NCI-H446 treated with DMSO at 0.1 percent for 48 hours (cell line): ENCODE measurements around the gene S100A7.
"Not testable (repeated sequence)": the region's sequence is repeated elsewhere in the genome, so short reads cannot be mapped to it uniquely, and the experiment has no call there.

Source experiments
- DNase-seq: peaks from one replicate; lab custom pipeline; 2025; lab: John Stamatoyannopoulos, UW

Gene S100A7

GRCh38 chr1:153476491-153477093 is 16.1 kb upstream of the S100A7 start:
- DNase-seq, result no peak

GRCh38 chr1:153475282-153475681 is 14.8 kb upstream of the S100A7 start:
- no peak for DNase-seq

- no peak for DNase-seq
Observed at GRCh38 chr1:153474347-153474746, 13.9 kb upstream of the S100A7 start.

- no peak for DNase-seq
Observed at GRCh38 chr1:153470707-153471106, 10.3 kb upstream of the S100A7 start.

- no peak for DNase-seq
Observed at GRCh38 chr1:153466908-153467307, 6.5 kb upstream of the S100A7 start.

- no peak for DNase-seq
Observed at GRCh38 chr1:153465811-153466636, 5.6 kb upstream of the S100A7 start.

- DNase-seq, result not testable (repeated sequence)
Observed at GRCh38 chr1:153462741-153463140, 2.3 kb upstream of the S100A7 start.

GRCh38 chr1:153459655-153460054 is 796 bp downstream of the S100A7 start:
- no peak for DNase-seq

- no peak for DNase-seq
Observed at GRCh38 chr1:153456396-153456795, 4.1 kb downstream of the S100A7 start.

GRCh38 chr1:153448851-153449250 is 11.6 kb downstream of the S100A7 start:
- DNase-seq, result not testable (repeated sequence)

GRCh38 chr1:153447498-153448170 is 12.8 kb downstream of the S100A7 start:
- DNase-seq, result no peak

GRCh38 chr1:153444078-153444477 is 16.4 kb downstream of the S100A7 start:
- no peak for DNase-seq

- DNase-seq, result no peak
Observed at GRCh38 chr1:153443486-153443885, 17.0 kb downstream of the S100A7 start.

- DNase-seq, result no peak
Observed at GRCh38 chr1:153441238-153441755, 19.2 kb downstream of the S100A7 start.

GRCh38 chr1:153439273-153439672 is 21.2 kb downstream of the S100A7 start:
- DNase-seq, result no peak

GRCh38 chr1:153438599-153438998 is 21.9 kb downstream of the S100A7 start:
- DNase-seq, result no peak

- no peak for DNase-seq
Observed at GRCh38 chr1:153437236-153437635, 23.2 kb downstream of the S100A7 start.

GRCh38 chr1:153434746-153435455 is 25.6 kb downstream of the S100A7 start:
- no peak for DNase-seq

- no peak for DNase-seq
Observed at GRCh38 chr1:153432874-153433681, 27.4 kb downstream of the S100A7 start.

GRCh38 chr1:153431928-153432327 is 28.5 kb downstream of the S100A7 start:
- no peak for DNase-seq

- DNase-seq, result no peak
Observed at GRCh38 chr1:153431427-153431826, 29.0 kb downstream of the S100A7 start.
